Measurements from ENCODE around the gene OSBPL1A.

OSBPL1A gene

DNA sequence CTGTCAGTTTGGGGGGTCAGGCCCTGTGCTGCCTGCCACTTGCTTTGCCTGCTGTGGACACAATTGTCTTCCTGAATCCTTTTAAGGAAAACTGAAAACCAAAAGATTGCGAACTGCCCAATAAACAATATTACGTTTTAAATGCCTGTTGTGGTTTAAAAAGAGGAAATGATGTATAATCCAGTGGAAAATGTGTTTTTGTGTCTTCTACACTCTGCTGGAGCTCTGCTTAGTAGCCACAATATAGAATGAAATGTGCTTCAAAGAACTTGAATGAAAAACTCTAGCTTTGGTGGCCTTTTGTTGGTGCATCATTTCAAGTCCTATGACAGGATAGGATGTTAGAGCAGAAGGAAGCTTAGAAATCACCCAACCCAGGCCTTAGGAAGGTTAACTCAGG is 282.0 kb downstream of the OSBPL1A start:
- CTCF ChIA-PET = interaction anchor here (0.6 to 2.6 kb wide), 5 partner anchors 9 to 301 kb away, joined by 3 to 9 read pairs (median 3); no protein-coding TSS in a partner anchor
- POLR2A ChIA-PET = no interaction called here
- TF ChIP-seq, protein P1, sequence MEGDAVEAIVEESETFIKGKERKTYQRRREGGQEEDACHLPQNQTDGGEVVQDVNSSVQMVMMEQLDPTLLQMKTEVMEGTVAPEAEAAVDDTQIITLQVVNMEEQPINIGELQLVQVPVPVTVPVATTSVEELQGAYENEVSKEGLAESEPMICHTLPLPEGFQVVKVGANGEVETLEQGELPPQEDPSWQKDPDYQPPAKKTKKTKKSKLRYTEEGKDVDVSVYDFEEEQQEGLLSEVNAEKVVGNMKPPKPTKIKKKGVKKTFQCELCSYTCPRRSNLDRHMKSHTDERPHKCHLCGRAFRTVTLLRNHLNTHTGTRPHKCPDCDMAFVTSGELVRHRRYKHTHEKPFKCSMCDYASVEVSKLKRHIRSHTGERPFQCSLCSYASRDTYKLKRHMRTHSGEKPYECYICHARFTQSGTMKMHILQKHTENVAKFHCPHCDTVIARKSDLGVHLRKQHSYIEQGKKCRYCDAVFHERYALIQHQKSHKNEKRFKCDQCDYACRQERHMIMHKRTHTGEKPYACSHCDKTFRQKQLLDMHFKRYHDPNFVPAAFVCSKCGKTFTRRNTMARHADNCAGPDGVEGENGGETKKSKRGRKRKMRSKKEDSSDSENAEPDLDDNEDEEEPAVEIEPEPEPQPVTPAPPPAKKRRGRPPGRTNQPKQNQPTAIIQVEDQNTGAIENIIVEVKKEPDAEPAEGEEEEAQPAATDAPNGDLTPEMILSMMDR (IDR thresholded peaks at IDR 0.05; ENCODE audit: insufficient read depth, low read length, missing control alignments) = no peak
- DNase-seq (ENCODE audit: low read depth, low spot score) = no peak
- no peak overlapping the region for H3K4me3 ChIP-seq (ENCODE audit: low read depth, low read length)

DNA sequence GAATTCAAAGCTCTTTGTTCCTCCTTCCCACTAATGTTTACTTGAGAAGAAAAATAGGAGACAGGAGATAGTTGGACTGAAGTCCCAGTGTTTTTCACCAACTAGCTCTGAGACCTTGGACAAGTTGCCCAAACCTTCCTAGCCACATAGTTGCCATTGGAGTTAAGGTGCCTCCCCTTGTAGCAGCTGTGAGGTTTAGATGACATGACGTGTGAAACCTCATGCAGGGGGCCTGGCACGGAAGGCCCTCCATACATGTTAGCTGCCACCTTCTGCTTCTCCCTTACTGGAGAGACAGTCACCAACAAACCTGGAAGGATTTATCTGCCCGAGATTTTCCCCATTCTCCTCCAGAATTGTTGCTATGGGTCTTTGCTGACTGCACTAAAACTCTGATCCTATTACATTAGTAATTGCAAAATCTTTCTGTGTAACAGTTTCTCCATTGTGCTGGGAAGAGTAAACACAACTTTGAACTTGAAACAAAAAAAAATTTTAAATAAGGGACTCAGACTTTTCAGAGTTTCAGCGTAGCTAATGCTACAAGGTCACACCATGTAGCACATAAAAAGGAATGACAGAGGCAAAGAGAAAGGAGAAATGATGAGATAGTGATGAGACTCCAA is 282.6 kb downstream of the OSBPL1A start:
- no peak for DNase-seq (ENCODE audit: low read depth, low spot score)
- POLR2A ChIA-PET = no interaction called here
- H3K4me3 ChIP-seq (ENCODE audit: low read depth, low read length) = no peak overlapping the region
- CTCF ChIA-PET = interaction anchor here (0.7 to 2.6 kb wide), 8 partner anchors 8 to 493 kb away, joined by 3 to 9 read pairs (median 4); no protein-coding TSS in a partner anchor
- TF ChIP-seq, protein P1 (IDR thresholded peaks at IDR 0.05; ENCODE audit: insufficient read depth, low read length, missing control alignments) = no peak

DNA sequence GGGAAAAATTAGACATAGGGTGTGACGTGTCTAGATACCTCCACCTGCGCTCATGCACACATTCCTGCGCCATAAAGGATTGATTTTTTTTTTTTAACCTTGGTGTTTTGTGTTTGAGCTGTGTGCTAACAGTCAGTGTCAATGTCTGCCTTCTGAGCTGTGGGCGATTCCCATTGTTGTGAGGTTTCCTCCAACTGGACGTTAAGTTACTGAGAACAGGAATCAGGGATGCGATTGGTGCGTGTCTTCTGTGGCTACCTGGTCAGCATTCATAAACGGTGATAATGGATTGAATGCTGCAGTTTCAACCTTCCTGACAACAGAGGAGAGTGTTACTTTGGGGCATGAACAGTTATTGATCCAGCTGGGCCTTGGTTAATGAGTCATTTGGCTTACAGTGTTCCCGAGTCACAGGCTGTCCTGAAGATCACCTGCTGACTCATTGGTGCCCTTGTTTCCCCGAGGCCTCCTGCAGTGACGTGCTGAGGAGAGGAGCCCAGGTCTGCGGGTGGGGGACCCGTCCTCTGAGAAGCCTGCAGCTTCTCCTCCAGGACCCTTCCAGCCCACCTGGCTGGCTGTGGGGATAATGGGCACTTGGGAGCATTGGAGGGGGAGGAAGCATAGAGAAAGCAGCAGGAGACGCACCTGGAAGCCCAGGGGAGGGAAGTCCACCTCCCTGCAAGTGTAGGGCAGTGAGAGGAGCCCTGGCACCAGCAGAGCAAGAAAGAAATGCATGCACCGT is 284.6 kb downstream of the OSBPL1A start:
- CTCF ChIA-PET = interaction anchor here (1.7 to 2.6 kb wide), 2 partner anchors 12 to 195 kb away, joined by 4 to 9 read pairs; no protein-coding TSS in a partner anchor

DNA sequence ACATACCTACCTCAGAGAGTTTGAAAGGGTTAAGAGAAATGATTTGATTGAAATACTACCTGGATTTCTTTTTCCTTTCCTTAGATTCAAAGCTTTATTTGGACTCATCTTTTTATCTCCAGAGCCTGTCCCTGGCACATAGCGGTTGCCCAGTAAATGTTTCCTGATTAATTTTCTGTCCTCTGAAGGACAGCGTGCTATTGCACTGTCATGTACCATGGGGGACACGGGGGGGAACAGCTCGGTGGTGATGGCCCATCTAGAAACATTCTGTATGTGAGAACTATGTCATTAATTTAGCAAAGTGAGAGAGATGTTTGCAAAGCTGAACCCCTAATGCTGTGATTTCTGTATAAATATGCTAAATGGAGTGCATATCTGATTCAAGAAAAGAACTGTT is 285.2 kb downstream of the OSBPL1A start:
- H3K4me3 ChIP-seq (ENCODE audit: low read depth, low read length) = no peak overlapping the region
- TF ChIP-seq, protein P1 (IDR thresholded peaks at IDR 0.05; ENCODE audit: insufficient read depth, low read length, missing control alignments) = no peak
- ChIA-PET CTCF (interaction anchor here (0.6 to 1.7 kb wide), 3 partner anchors 8 to 194 kb away, joined by 3 to 9 read pairs (median 4); no protein-coding TSS in a partner anchor), POLR2A (no interaction called here)
- no peak for DNase-seq (ENCODE audit: low read depth, low spot score)

More for the DNA sequence above, 284.6 kb downstream of the OSBPL1A start:
- H3K4me3 ChIP-seq (ENCODE audit: low read depth, low read length) = no peak overlapping the region
- POLR2A ChIA-PET = no interaction called here
- TF ChIP-seq, protein P1 (IDR thresholded peaks at IDR 0.05; ENCODE audit: insufficient read depth, low read length, missing control alignments) = no peak
- DNase-seq (ENCODE audit: low read depth, low spot score) = no peak
